Transverse colon (tissue), 4 donors: Measurements from ENCODE around the gene KCNF1.

Source experiments
- CTCF ChIP-seq, 5 experiments: fragments of 200-600 bp in 3 of 5; fragments of 450-650 bp in 2 of 5; sonication (generic) in 3 of 5; IDR thresholded peaks; 1 replicate in 2 of 5; 2 replicates in 3 of 5; pipeline ENCODE4 v1.5.1; 2016 to 2017; ENCODE audit warnings: antibody characterized with exemption in 5 of 5, inconsistent platforms in 3 of 5, mild to moderate bottlenecking in 2 of 5, moderate library complexity in 1 of 5
- EP300 ChIP-seq: sonication (generic); formaldehyde crosslinking; IDR thresholded peaks from one replicate; pipeline ENCODE4 v1.6.1; 2017; ENCODE audit warnings: antibody characterized with exemption, low read depth
- POLR2A ChIP-seq: fragments of 450-650 bp; IDR thresholded peaks from one replicate; pipeline ENCODE4 v1.6.1; 2016; ENCODE audit warnings: antibody characterized with exemption, mild to moderate bottlenecking, moderate library complexity
- POLR2AphosphoS5 ChIP-seq, 3 donors: sonication (generic); formaldehyde crosslinking; IDR thresholded peaks; one replicate each; pipeline ENCODE4 v1.6.1; 2016; ENCODE audit warnings: antibody characterized with exemption in 3 of 3

- TF ChIP-seq CTCF (IDR thresholded peaks at IDR 0.05) (no peak), EP300 (no peak), POLR2A (no peak), POLR2AphosphoS5 (IDR thresholded peaks at IDR 0.05) (no peak)
Measured at GRCh38 chr2:10963155-10963554, 51.4 kb downstream of the KCNF1 start.
